ENCODE data around the gene NR1D2.
"Not testable (repeated sequence)": the region's sequence is repeated elsewhere in the genome, so short reads cannot be mapped to it uniquely, and the experiment has no call there.

NR1D2 gene

DNA sequence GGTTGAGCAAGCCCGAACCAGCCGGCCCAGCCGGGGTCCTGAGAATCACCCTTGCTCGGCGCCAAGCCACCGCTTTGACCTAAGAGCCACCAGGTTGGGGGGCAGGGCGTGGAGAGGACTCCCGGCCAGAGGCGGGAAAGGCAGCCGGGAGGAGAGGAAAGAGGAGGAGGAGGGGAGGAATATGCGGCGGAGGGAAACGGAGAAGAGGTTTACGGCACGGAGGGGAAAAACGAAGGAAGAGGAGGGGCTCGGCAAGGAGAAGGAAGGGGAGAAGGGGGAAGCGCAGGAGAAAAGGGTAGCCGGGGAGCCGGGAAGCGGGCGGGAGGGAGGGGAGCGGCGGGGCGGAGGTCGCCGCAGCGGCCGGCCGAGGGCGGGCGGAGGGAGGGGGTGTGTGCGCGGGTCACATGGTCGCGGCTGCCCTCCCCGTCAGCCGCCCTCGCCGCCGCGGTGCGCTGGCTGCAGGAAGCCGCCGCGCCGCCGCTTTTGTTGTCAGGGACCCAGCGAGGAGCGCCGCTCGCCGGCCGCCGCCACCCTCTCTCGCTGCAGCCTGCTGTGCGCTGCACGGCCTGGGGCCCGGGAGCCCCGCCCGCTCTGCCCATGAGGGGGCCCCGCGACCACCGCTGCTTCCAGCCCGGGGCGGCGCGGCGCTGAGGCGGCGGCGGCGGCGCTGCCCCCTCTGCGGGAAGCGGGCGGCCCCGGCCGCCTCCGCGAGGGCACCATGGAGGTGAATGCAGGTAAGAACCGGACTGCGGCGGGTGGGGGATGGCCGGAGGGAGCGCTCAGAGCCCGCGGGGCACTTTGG is at the start of gene NR1D2:
NR1D2 (plus strand) TSS at position 426 of the 802 bp plus-strand sequence; CDS start at position 719, 293 bp downstream.
- DNase-seq (ENCODE audit: low read depth in 2 of 2) = peak; percentile 63 to 66

GRCh38 chr3:23900744-23901143 is 44.3 kb upstream of the NR1D2 start:
- no peak for DNase-seq (ENCODE audit: low read depth in 2 of 2)

DNA sequence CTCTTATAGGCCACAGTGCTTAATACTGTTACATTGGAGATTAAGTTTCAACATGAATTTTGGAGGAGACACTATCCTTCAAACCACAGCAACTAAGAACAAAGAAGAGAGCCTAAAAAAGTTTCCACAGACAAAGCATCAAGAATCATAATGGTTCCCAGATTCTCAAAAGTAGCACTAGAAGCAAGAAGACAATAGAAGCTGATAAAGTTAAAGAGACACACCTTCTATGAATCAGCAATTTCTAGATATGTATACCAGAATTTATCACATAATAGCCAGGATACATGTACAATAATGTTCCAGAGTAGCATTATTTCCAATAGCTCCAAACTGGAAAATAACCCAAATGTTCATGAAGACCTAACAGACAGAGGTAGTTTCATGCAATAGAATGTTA is 40.5 kb upstream of the NR1D2 start:
- DNase-seq (ENCODE audit: low read depth in 2 of 2) = no peak

DNA sequence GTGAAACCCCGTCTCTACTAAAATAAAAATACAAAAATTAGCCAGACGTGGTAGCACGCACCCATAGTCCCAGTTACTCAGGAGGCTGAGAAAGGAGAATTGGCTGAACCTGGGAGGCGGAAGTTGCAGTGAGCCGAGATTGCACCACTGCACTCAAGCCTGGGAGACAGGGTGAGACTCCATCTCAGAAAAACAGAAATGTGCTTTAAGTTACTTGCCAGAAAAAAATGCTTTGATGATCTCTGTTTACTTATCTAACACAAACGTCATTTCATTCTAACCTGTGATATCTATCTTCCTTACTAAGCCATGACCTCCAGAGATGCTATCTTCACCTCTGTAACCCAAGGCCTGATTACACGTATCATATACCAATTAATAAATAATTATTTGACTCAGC is 35.7 kb upstream of the NR1D2 start:
- DNase-seq (ENCODE audit: low read depth in 2 of 2) = no peak

GRCh38 chr3:23911397-23911796 is 33.7 kb upstream of the NR1D2 start:
- no peak for DNase-seq (ENCODE audit: low read depth in 2 of 2)

DNA sequence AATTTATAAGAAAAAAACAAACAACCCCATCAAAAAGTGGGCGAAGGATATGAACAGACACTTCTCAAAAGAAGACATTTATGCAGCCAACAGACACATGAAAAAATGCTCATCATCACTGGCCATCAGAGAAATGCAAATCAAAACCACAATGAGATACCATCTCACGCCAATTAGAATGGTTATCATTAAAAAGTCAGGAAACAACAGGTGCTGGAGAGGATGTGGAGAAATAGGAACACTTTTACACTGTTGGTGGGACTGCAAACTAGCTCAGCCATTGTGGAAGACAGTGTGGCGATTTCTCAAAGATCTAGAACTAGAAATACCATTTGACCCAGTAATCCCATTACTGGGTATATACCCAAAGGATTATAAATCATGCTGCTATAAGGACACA is 32.8 kb upstream of the NR1D2 start:
- not testable (repeated sequence) for DNase-seq (ENCODE audit: low read depth in 2 of 2)

DNA sequence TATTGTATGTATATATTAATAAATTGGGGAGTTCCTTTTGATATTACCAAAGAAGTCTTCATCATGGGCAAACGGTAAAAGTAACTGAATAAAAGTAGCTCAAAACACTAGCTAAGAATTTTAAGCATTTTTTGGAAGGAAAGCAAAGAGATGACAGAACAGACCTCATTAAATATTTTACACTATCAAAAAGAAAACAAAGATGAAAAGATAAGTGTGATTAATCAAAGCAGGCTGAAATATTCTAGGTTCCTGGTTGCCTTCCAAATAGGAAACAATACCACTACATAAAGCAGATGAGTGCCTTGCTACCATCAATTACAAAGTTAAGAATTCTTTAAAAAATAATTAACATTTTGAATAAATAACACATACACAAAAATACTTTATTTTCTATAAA is 31.9 kb upstream of the NR1D2 start:
- DNase-seq (ENCODE audit: low read depth in 2 of 2) = no peak

- no peak for DNase-seq (ENCODE audit: low read depth in 2 of 2)
Observed at GRCh38 chr3:23913873-23914743, 31.0 kb upstream of the NR1D2 start.

DNA sequence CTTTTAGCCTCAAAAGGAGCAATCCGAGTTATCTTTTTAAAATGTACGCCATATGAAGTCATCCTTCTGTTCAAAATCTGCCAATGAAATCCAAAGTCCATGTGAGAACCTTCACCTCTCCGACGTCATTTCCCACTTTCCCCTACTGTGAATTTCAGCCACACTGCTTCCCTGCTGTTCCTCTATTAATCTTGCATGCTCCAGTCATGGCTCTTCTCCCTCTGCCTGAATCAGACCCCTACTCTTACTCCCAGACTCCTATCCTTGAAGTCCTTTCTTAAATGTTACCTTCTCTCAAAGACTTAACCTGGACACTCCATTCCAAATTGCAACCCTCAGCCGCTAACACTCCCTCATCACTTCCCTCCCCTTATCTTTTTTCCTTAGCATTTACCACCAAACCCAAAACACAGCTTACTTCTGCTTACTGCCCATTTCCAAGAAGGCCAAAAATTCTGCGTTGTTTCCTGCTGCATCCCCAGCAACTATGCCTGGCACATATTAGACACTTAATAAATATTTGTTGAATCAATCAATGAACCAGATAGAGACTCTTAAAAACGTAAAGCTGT is 29.5 kb upstream of the NR1D2 start:
- no peak for DNase-seq (ENCODE audit: low read depth in 2 of 2)

DNA sequence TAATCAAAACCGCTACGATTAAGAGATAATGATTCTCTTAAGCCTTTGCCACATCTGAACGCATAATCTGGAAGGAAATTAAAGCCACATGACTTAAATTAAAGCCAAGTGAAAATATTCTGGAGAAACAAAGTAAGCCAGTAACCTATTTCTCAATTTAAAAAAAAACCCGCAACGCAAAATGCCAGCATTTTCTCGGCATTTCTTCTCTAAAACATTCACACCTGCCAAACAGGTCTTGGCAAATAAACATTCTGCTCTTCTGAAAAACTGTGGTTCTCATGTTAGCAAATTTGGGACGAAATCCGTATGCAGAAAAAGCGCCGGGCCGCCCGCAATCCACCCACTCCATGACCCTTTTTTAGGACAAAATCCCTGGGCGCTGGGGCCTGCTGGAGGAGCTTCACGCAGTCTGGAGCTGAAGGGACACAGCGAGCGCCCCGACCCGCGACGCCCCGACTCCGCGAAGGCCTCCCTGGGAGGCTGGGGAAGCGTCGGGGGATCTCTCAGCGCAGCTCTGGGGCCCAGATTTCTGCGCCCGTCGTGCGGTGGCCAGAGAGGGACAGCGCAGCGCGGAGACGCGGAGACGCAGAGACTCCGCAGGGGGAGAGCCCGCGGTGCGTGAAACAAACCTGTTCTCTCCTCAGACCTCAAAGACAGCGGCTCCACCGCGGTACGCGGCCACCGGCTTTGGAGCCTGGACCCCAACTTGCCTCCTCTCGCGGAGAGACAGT is 28.8 kb upstream of the NR1D2 start:
- DNase-seq (ENCODE audit: low read depth in 2 of 2) = no peak

DNA sequence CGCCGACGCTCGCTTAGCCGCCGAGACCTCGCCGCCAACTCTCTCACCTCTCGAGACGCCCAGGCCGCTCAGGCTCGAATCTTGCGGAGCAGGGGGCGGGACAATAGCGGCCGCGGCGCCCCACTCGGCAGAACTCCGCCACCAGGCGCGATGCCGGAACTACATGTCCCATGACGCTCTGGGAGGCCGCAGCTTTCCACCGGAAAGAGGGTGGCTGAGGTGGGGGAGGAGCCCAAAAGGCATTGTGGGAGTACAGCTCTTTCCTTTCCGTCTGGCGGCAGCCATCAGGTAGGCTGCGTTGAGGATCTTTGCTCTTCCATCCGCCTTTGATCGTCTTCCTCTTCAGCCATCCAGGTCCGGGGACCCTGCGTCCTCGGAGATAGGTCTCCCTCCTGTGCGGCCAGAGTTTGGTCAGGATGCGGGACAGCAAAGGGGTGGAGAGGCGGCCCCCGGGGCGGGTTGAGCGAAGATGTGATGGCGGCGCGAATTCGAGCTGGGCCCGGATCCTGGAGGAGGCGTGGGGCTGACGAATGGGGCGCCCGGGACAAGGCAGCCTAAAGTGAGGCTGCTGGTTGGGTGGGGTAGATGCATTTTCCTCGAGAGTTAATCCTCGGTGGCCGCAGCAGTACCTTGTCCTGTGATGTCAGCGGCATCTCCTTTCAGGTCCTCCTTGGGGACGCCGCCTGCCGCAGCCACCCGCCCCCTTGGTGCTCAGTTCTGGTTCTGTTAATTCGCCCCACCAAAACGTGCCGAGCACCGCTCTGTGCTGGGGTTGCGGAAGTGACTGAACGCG is 28.0 kb upstream of the NR1D2 start, which contains the start of the genes NKIRAS1 and RPL15:
NKIRAS1 (minus strand) TSS at position 105 of the 793 bp plus-strand sequence. CDS start 6,086 bp downstream, outside the sequence.
RPL15 (plus strand) TSS at position 247 of the 793 bp plus-strand sequence. CDS start 728 bp downstream, outside the sequence.
- peak; percentile 92 to 94 for DNase-seq (ENCODE audit: low read depth in 2 of 2)

GRCh38 chr3:23917679-23918303 is 27.3 kb upstream of the NR1D2 start:
- DNase-seq (ENCODE audit: low read depth in 2 of 2) = not testable (repeated sequence)

DNA sequence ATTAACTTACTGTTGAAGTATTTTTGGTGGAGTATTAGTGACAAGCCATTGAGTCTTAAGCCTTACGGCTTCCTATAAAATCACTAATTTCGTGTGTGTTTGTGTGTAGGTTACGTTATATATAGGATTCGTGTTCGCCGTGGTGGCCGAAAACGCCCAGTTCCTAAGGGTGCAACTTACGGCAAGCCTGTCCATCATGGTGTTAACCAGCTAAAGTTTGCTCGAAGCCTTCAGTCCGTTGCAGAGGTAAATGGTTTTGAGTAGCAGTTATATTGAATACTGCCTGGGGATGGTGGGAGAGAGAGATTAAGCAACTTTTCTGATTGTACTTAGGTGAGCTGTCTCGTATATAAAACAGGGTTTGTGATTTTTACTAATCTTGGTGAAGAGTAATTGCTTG is 26.8 kb upstream of the NR1D2 start:
- DNase-seq (ENCODE audit: low read depth in 2 of 2) = not testable (repeated sequence)

- no peak for DNase-seq (ENCODE audit: low read depth in 2 of 2)
Observed at GRCh38 chr3:23919628-23920027, 25.5 kb upstream of the NR1D2 start.

GRCh38 chr3:23920151-23920655 is 24.9 kb upstream of the NR1D2 start:
- DNase-seq (ENCODE audit: low read depth in 2 of 2) = no peak

DNA sequence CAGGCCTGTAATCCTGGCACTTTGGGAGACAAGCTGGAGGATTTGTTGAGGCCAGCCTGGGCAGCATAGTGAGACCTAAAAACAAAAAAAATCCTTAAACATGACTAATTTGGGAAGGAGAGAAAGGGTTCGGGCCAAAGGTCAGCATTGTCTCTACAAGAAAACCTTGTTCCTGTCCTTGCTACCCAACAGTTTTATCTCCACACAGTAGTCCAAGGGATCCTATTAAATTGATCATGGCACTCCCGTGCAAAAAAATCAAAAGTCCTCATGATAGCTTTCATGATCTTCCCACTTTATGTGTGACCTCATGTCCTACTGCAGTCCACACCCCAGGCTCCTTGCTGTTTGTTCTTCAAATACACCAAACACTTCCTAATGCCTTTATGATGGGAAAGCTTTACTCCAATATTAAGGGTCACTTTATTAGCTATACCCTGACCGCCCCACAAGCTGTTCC is 24.0 kb upstream of the NR1D2 start:
- no peak for DNase-seq (ENCODE audit: low read depth in 2 of 2)

DNA sequence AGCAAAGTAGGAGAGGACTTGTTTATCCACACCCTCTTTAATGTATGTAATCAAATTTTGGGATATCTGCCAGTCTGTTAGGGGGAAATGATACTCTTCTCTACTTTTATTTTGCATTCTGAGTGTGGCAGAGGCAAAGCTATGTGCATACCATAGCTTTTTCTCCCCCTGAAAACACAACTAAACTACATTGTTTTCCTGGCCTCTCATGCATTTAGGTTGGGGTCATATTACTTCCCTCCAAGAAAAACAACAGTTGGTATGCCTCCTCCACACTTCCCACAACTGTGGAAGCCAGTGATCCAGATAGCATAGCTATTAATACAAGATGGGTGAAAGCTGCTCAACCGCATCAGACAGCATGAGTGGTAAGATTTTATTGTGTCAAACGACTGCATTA is 21.3 kb upstream of the NR1D2 start:
- DNase-seq (ENCODE audit: low read depth in 2 of 2) = no peak

- DNase-seq (ENCODE audit: low read depth in 2 of 2) = no peak
Observed at GRCh38 chr3:23926246-23926645, 18.8 kb upstream of the NR1D2 start.

GRCh38 chr3:23926736-23927135 is 18.4 kb upstream of the NR1D2 start:
- DNase-seq (ENCODE audit: low read depth in 2 of 2) = no peak

DNA sequence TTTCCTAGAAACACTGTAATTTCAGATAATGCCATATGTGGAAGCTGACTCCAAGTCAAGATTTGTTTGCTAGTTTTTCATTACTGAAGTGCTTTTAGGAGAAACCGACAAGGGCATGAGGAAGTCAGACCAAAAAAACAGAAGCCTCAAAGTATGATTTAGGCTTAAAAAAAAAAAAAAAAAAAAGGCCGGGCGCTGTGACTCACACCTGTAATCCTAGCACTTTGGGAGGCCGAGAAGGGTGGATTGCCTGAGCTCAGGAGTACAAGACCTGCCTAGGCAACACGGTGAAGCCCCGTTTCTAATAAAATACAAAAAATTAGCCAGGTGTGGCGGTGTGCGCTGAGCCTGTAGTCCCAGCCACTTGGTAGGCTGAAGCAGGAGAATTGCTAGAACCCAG is 16.6 kb upstream of the NR1D2 start:
- no peak for DNase-seq (ENCODE audit: low read depth in 2 of 2)

All from stimulated activated CD8-positive, alpha-beta memory T cell treated with anti-CD3 and anti-CD28 coated beads, Interleukin-2, amount 100 ng/mL, for 1 hour (primary cell).